IgD-negative memory B cell (primary cell): Measurements from ENCODE around the gene ADAMTSL5. TPM values are rescaled to one million over a fixed set of nuclear protein-coding genes. Genes with fewer than 3 reads are reported as not detected.
A peak's percentile ranks its signal among the peaks of the same experiment; 100 is the strongest.

Experiments used
- H3K27ac Mint-ChIP-seq, 3 donors: one replicate each; pipeline ENCODE4 v1.8.0; 2020 to 2022; ENCODE audit warnings: mild to moderate bottlenecking in 3 of 3, mixed read lengths in 3 of 3, moderate library complexity in 1 of 3
- H3K27me3 Mint-ChIP-seq: one replicate; pipeline ENCODE4 v1.8.0; 2021; ENCODE audit warnings: mixed read lengths
- H3K36me3 Mint-ChIP-seq: one replicate; pipeline ENCODE4 v1.8.0; 2020; ENCODE audit warnings: mild to moderate bottlenecking, mixed read lengths
- H3K4me1 Mint-ChIP-seq, 3 donors: one replicate each; pipeline ENCODE4 v1.8.0; 2020 to 2022; ENCODE audit warnings: mixed read lengths in 3 of 3, mild to moderate bottlenecking in 1 of 3
- H3K4me3 Mint-ChIP-seq, 4 donors: one replicate each; pipeline ENCODE4 v1.8.0; 2020 to 2022; ENCODE audit warnings: mild to moderate bottlenecking in 4 of 4, mixed read lengths in 4 of 4, moderate library complexity in 3 of 4
- H3K9me3 Mint-ChIP-seq, 3 donors: one replicate each; pipeline ENCODE4 v1.8.0; 2020 to 2021; ENCODE audit warnings: mixed read lengths in 3 of 3, mild to moderate bottlenecking in 1 of 3
- polyA plus RNA-seq: library from polyadenylated mRNA; unstranded; fragments of 300-500 nt; fragmentation: Illumina TruSeq; gene quantifications from one replicate; pipeline ENCODE4 v1.2.3, GENCODE V29; 2021

Gene ADAMTSL5
- polyA plus RNA-seq, 1 donor from 2014 or later: 0.21 TPM

DNA sequence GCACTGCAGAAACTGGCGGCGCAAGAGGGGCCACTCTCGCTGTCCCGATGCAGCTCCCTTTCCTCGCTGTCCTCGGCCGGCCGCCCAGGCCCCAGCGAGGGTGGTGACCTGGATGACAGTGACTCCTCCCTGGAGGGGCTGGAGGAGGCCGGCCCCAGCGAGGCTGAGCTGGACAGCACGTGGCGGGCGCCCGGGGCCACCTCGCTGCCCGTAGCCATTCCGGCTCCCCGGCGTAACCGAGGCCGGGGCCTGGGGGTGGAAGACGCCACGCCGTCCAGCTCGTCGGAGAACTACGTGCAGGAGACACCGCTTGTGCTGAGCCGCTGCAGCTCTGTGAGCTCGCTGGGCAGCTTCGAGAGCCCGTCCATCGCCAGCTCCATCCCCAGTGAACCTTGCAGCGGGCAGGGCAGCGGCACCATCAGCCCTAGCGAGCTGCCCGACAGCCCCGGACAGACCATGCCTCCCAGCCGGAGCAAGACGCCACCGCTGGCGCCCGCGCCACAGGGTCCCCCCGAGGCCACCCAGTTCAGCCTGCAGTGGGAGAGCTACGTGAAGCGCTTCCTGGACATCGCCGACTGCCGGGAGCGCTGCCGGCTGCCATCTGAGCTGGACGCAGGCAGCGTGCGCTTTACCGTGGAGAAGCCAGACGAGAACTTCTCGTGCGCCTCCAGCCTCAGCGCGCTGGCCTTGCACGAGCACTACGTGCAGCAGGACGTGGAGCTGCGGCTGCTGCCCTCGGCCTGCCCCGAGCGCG is 46.2 kb downstream of the ADAMTSL5 start:
- Mint-ChIP-seq H3K4me3 (peak overlapping the region in 1 of 4 donors; percentile 37), H3K36me3 (no peaks in the 10 kb centered on the region), H3K9me3 (no peaks in the 10 kb centered on the region), H3K27me3 (peaks cover 8% of the 10 kb centered on the region), H3K4me1 (peaks cover 0 to 5% (median 2%) of the 10 kb centered on the region in 3 donors), H3K27ac (peak overlapping the region in 1 of 3 donors; percentile 19)

GRCh38 chr19:1466018-1466460 is 46.8 kb downstream of the ADAMTSL5 start:
- Mint-ChIP-seq H3K4me1 (peaks cover 0 to 3% (median 0%) of the 10 kb centered on the region in 3 donors), H3K27me3 (peaks cover 8% of the 10 kb centered on the region), H3K27ac (no peak overlapping the region), H3K36me3 (no peaks in the 10 kb centered on the region), H3K4me3 (no peak overlapping the region), H3K9me3 (no peaks in the 10 kb centered on the region)

- Mint-ChIP-seq H3K4me3 (no peak overlapping the region), H3K27me3 (peaks cover 8% of the 10 kb centered on the region), H3K36me3 (no peaks in the 10 kb centered on the region), H3K9me3 (no peaks in the 10 kb centered on the region), H3K4me1 (peaks cover 0 to 3% (median 0%) of the 10 kb centered on the region in 3 donors), H3K27ac (no peak overlapping the region)
Observed at GRCh38 chr19:1465191-1466016, 47.4 kb downstream of the ADAMTSL5 start.

DNA sequence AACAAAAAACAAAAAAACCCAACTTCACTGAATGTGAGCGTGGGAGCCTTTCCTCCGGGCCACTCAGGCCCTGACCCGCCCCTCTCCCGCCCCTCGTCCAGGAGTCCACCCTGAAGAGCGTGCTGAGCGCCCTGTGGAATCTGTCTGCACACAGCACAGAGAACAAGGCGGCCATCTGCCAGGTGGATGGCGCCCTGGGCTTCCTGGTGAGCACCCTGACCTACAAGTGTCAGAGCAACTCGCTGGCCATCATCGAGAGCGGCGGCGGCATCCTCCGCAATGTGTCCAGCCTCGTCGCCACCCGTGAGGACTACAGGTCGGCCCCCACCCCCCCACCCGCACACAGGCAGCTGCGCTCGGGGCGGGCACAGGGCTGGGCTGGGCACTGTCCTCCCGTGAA is 51.0 kb downstream of the ADAMTSL5 start:
- no peak overlapping the region for H3K27ac Mint-ChIP-seq
- peaks cover 9% of the 10 kb centered on the region for H3K27me3 Mint-ChIP-seq
- no peak overlapping the region for H3K4me3 Mint-ChIP-seq
- H3K36me3 Mint-ChIP-seq: no peaks in the 10 kb centered on the region
- H3K4me1 Mint-ChIP-seq: peaks cover 0 to 2% (median 0%) of the 10 kb centered on the region in 3 donors
- no peaks in the 10 kb centered on the region for H3K9me3 Mint-ChIP-seq

DNA sequence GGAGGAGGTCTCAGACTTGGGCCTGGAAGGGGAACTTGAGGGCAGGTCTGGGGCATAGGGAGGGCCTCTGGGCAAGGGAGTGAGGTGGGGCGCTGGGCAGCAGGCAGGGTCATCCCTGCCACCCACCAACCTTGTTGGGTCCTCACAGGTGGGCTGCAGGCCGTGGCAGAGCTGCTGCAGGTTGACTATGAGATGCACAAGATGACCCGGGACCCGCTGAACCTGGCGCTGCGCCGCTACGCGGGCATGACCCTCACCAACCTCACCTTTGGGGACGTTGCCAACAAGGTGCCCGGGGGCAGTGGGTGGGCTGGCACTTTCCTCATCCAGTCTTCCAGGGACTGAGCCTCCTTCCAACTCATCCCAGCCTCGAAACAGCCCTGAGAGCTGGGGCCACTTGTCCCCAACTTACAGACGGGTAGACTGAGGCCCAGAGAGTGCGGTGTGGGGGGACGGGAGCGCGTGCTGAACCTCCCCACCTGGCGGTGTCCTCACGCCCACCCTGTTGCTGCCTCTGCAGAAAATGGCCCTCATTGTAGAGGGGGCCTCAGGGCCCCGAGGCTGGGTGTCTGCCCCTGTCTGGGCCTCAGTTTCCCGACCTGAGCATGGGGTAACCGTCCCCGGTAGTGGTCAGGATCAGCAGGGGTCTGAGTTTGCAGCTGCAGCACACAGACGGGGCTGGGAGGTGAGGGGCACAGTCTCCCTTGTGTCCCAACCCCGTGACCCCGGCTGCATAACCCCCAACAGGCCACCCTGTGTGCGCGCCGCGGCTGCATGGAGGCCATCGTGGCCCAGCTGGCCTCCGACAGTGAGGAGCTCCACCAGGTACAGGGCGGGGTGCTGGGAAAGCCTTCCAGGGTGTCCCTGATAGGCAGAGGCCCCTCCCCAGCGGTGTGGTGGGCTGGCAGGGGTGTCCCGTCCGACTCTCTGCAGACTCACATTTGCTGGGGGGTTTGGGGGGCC is 52.5 kb downstream of the ADAMTSL5 start:
- Mint-ChIP-seq H3K27ac (peak overlapping the region in 2 of 3 donors; percentile 35 to 88), H3K4me3 (no peak overlapping the region), H3K27me3 (peaks cover 15% of the 10 kb centered on the region), H3K9me3 (no peaks in the 10 kb centered on the region), H3K4me1 (peaks cover 3 to 6% (median 4%) of the 10 kb centered on the region in 3 donors), H3K36me3 (no peaks in the 10 kb centered on the region)

DNA sequence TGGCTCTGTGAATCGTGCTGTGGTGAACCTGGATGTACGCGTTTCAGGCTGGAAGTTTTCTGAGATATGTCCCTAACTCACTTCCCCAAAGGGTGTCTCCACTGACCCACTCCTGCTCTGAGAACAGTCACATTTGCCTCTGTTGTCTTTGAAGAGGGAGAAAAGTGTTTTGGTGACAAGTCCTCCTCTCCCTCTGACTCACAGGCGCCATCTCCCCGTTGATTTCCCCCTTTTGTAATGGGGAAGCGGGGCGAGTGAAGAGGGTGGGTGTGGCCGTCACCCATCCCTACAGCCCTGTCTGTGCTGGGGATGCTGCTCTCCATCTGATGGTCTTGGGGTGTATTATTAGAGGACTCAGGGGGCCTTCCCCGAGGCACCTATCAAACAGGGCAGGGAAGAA is 53.3 kb downstream of the ADAMTSL5 start:
- Mint-ChIP-seq H3K9me3 (no peaks in the 10 kb centered on the region), H3K4me3 (no peak overlapping the region), H3K27me3 (peaks cover 18% of the 10 kb centered on the region), H3K36me3 (no peaks in the 10 kb centered on the region), H3K27ac (peak overlapping the region in 2 of 3 donors; percentile 59 to 88), H3K4me1 (peaks cover 5 to 9% (median 8%) of the 10 kb centered on the region in 3 donors)

- peaks cover 8 to 10% (median 9%) of the 10 kb centered on the region in 3 donors for H3K4me1 Mint-ChIP-seq
- H3K9me3 Mint-ChIP-seq: no peaks in the 10 kb centered on the region
- H3K4me3 Mint-ChIP-seq: no peak overlapping the region
- H3K27me3 Mint-ChIP-seq: peaks cover 26% of the 10 kb centered on the region
- peak overlapping the region in 2 of 3 donors; percentile 63 to 88 for H3K27ac Mint-ChIP-seq
- no peaks in the 10 kb centered on the region for H3K36me3 Mint-ChIP-seq
Observed at GRCh38 chr19:1457892-1458291, 54.9 kb downstream of the ADAMTSL5 start.

- Mint-ChIP-seq H3K36me3 (no peaks in the 10 kb centered on the region), H3K4me1 (peaks cover 8 to 12% (median 9%) of the 10 kb centered on the region in 3 donors), H3K27ac (peak overlapping the region in 1 of 3 donors; percentile 68), H3K4me3 (peak overlapping the region in 1 of 4 donors; percentile 27), H3K27me3 (peaks cover 26% of the 10 kb centered on the region), H3K9me3 (no peaks in the 10 kb centered on the region)
Observed at GRCh38 chr19:1457031-1457739, 55.6 kb downstream of the ADAMTSL5 start.

- H3K9me3 Mint-ChIP-seq: no peaks in the 10 kb centered on the region
- H3K27me3 Mint-ChIP-seq: peaks cover 26% of the 10 kb centered on the region
- H3K4me3 Mint-ChIP-seq: no peak overlapping the region
- H3K4me1 Mint-ChIP-seq: peaks cover 8 to 12% (median 9%) of the 10 kb centered on the region in 3 donors
- no peaks in the 10 kb centered on the region for H3K36me3 Mint-ChIP-seq
- no peak overlapping the region for H3K27ac Mint-ChIP-seq
Observed at GRCh38 chr19:1456121-1456900, 56.5 kb downstream of the ADAMTSL5 start.

DNA sequence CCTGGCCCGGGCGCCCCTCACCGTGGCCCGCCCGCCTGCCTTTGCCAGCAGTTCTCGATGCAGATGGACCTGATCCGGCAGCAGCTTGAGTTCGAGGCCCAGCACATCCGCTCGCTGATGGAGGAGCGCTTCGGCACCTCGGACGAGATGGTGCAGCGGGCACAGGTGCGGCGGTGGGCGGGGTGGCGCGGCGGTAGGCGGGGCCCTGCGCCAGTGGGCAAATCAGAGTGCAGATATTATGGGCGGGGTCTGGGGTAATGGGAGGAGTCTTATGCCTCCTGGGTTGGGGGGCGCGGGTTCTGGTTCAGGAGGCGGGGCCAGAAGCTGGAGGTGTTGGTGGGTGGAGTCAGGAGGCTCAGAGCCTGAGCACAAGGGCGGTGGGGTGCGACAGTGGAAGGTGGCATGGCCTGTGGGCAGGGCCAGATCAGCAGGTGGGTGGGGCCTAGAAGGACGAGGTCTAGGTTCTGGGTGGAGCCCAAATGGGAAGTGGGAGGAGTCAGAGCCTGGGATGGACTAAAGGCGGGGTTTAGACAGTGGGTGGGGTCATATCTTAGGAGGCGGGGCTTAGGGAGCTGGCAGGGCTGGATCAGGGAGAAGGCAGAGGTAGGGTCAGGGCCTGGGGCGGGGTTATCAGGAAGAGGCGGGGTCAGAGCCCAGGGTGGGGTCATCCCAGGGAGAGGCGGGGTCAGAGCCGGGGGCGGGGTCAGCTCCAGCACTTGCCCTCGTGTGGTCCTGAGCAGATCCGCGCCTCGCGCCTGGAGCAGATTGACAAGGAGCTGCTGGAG is 57.3 kb downstream of the ADAMTSL5 start:
- Mint-ChIP-seq H3K36me3 (no peaks in the 10 kb centered on the region), H3K4me1 (peaks cover 9 to 12% (median 12%) of the 10 kb centered on the region in 3 donors), H3K27me3 (peaks cover 34% of the 10 kb centered on the region), H3K27ac (peak overlapping the region in 2 of 3 donors; percentile 50 to 85), H3K4me3 (peak overlapping the region in 3 of 4 donors; percentile 70 to 92 (median 89)), H3K9me3 (no peaks in the 10 kb centered on the region)
